ENCODE results near the gene SLCO2A1.

- TF ChIP-seq CTCF (IDR thresholded peaks at IDR 0.05): no peak
- no peak for TF ChIP-seq POLR2A (IDR thresholded peaks at IDR 0.05)
- no peak for TF ChIP-seq POLR2AphosphoS5 (IDR thresholded peaks at IDR 0.05)
These were observed 28.5 kb downstream of the SLCO2A1 start for GRCh38 chr3:134001251-134001650.

Measured in breast epithelium (tissue), 3 donors.